ENCODE results near the gene PHACTR1. TPM values are rescaled to one million over a fixed set of nuclear protein-coding genes. Genes with fewer than 3 reads are reported as not detected.

Gene PHACTR1
- total and polyA plus RNA-seq, 12 donors: 6.3 to 150 (median 79.9) TPM

DNA sequence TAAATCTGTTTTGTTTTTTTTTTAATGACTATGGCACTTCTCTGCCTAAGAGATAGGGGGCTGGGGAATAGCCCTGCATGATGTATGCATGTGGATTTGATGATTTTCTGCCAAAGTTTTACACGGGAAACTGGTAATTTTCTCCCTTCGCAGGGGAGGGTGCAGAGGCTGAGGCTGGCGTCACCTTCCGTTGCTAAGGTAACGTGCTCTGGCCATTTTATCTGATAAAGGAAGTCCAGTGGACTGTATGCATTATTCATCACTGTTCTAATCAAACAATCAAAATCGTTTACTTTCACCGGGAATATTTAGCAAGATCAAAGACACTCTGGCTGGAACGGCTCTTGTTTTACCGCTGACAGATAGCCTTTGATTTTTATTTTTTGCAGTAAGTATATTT is 789 bp downstream of the PHACTR1 start:
- H3K27me3 ChIP-seq: peaks cover 0 to 70% (median 29%) of the 10 kb centered on the region in 7 donors
- H3K4me1 ChIP-seq: no peaks in the 10 kb centered on the region
- no peak overlapping the region for H3K27ac ChIP-seq
- TF ChIP-seq CTCF (IDR thresholded peaks at IDR 0.05): no peak
- DNase-seq (no peak), ATAC-seq (no peak)
- no peak overlapping the region for H3K4me3 ChIP-seq
- H3K9me3 ChIP-seq: no peaks in the 10 kb centered on the region
- 69 to 72% methylated on average over 9 of the region's 9 CpGs for WGBS, 2 donors
- intact Hi-C loops (cut with DNase I): no loop called here
- H3K36me3 ChIP-seq: no peaks in the 10 kb centered on the region

GRCh38 chr6:12718015-12718414 is 1.4 kb downstream of the PHACTR1 start:
- Histone ChIP-seq H3K4me1 (no peaks in the 10 kb centered on the region), H3K4me3 (no peak overlapping the region), H3K27ac (no peak overlapping the region), H3K9me3 (no peaks in the 10 kb centered on the region), H3K27me3 (peaks cover 0 to 64% (median 29%) of the 10 kb centered on the region in 7 donors), H3K36me3 (no peaks in the 10 kb centered on the region)
- TF ChIP-seq CTCF (IDR thresholded peaks at IDR 0.05): no peak
- intact Hi-C loops (cut with DNase I): no loop called here
- ATAC-seq: no peak
- 48 to 52% methylated on average over 9 of the region's 9 CpGs for WGBS, 2 donors
- DNase-seq: no peak

DNA sequence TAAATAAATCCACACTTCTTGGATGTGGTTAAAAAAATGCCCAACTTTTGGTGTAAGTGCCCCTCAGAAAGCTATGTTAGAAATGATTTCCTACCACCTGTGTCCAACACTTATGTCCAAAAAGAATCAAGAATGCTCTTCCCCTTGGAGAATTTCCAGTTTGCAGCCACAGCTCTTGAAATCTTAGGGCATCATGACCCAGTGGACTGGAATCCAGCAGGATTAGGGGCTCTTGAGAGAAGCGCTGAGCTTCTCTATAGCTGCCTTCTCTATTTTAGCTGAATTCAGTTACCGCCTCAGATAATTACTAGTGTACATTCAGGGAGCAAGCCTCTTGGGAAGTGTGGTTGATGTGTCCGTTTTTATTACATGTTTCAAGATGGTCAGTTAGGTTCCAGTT is 2.5 kb downstream of the PHACTR1 start:
- ATAC-seq (no peak), DNase-seq (no peak)
- 66 to 79% methylated on average over 3 of the region's 3 CpGs for WGBS, 2 donors
- TF ChIP-seq CTCF (IDR thresholded peaks at IDR 0.05): no peak
- H3K36me3 ChIP-seq: no peaks in the 10 kb centered on the region
- peaks cover 0 to 55% (median 29%) of the 10 kb centered on the region in 7 donors for H3K27me3 ChIP-seq
- H3K27ac ChIP-seq: no peak overlapping the region
- no peaks in the 10 kb centered on the region for H3K9me3 ChIP-seq
- H3K4me3 ChIP-seq: no peak overlapping the region
- intact Hi-C loops (cut with DNase I): no loop called here
- no peaks in the 10 kb centered on the region for H3K4me1 ChIP-seq

- DNase-seq (no peak), ATAC-seq (no peak)
- Histone ChIP-seq H3K27me3 (peaks cover 0 to 44% (median 23%) of the 10 kb centered on the region in 7 donors), H3K9me3 (no peaks in the 10 kb centered on the region), H3K36me3 (no peaks in the 10 kb centered on the region), H3K4me3 (no peak overlapping the region), H3K4me1 (no peaks in the 10 kb centered on the region), H3K27ac (no peak overlapping the region)
- 77 to 78% methylated on average over 7 of the region's 7 CpGs for WGBS, 2 donors
- intact Hi-C loops (cut with DNase I): no loop called here
- no peak for TF ChIP-seq CTCF (IDR thresholded peaks at IDR 0.05)
Observed at GRCh38 chr6:12720310-12720709, 3.7 kb downstream of the PHACTR1 start.
